Measurements from ENCODE around the gene COL20A1.

DNA sequence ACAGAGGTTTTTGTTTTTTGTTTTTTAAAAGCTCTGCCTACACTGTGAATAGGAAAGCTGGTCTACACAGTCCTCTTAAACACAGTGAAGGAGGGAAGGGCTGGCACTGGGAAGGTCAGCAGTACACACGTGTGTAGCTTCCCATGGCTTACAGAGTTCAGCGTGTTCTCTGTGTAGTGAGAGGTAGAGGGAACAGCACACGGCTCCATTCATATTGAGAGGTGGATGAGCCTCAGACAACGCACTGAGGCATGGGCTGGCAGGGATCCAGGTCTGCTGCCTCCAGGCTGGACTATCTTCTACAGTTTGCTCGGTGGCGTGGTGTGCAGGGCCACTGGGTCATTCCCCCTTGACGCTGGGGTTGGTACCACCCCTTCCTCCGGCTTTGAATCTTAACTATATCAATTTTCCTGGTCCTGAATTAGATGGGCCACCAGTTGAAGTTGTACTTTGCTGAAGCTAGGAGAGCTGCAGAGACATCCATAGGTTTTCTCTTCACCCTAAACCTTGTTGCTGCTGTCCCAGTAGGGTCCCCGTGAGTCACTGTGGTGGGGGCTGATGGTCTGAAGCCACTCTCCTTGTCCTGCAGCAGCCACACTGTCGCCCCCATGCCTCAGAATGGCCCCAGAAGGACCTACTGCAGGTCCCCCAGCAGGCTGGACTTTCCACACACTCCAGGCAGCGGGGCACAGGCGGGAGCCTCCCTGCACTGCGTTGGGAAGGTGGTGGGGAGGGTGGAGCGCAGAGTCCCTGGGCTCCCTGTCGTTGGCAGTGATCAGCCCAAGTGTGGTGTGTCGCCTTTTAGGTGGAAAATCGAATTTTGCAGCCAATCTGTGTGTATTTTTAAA, 18.4 kb upstream of the COL20A1 start:
- TF ChIP-seq, protein P1, sequence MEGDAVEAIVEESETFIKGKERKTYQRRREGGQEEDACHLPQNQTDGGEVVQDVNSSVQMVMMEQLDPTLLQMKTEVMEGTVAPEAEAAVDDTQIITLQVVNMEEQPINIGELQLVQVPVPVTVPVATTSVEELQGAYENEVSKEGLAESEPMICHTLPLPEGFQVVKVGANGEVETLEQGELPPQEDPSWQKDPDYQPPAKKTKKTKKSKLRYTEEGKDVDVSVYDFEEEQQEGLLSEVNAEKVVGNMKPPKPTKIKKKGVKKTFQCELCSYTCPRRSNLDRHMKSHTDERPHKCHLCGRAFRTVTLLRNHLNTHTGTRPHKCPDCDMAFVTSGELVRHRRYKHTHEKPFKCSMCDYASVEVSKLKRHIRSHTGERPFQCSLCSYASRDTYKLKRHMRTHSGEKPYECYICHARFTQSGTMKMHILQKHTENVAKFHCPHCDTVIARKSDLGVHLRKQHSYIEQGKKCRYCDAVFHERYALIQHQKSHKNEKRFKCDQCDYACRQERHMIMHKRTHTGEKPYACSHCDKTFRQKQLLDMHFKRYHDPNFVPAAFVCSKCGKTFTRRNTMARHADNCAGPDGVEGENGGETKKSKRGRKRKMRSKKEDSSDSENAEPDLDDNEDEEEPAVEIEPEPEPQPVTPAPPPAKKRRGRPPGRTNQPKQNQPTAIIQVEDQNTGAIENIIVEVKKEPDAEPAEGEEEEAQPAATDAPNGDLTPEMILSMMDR (IDR thresholded peaks at IDR 0.05) = no peak
- TF ChIP-seq ZFX (IDR thresholded peaks at IDR 0.05; ENCODE audit: borderline replicate concordance) = no peak

All from 22Rv1 (cell line).